GM12892 (cell line): ENCODE results near the gene HIVEP3.

Experiments used
- POLR2A ChIP-seq: IDR thresholded peaks from 2 replicates; pipeline ENCODE4 v1.6.1; 2011; ENCODE audit warnings: low read depth, low read length, control low read depth
- TAF1 ChIP-seq: IDR thresholded peaks from 2 replicates; pipeline ENCODE4 v1.6.1; 2011; ENCODE audit warnings: low read depth, mild to moderate bottlenecking, control low read depth, low read length, borderline replicate concordance

DNA sequence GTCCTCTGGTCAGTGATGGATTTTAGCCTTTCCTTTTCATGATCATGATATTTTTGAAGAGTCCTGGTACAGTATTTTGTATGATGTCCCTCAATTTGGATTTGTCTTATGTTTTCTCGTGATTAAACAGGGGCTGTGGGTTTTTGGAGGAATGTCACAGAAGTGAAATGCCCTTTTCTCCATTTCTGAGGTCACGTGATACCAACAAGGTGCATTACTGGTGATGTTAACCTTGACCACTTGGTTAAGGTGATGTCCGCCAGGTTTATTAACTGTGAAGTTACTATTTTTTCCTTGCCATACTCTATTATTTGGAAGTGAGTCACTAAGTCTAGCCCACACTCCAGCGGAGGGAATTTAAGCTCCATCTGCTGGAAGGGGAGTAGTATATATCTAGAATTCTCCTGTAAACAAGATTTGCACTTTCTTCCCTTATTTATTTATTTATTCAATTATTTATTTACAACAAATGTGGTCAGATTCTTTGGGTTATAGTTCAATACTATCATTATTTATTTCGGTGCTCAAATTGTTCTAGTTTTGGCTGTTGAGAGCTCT is 123.4 kb downstream of the HIVEP3 start:
- TF ChIP-seq POLR2A (no peak), TAF1 (no peak)
